NCI-H2227 (cell line): ENCODE measurements around the gene PTGFR.

ENCODE experiments used
- DNase-seq: peaks from one replicate; lab custom pipeline; 2025; ENCODE audit not compliant: unreplicated experiment; lab: John Stamatoyannopoulos, UW

PTGFR gene

DNA sequence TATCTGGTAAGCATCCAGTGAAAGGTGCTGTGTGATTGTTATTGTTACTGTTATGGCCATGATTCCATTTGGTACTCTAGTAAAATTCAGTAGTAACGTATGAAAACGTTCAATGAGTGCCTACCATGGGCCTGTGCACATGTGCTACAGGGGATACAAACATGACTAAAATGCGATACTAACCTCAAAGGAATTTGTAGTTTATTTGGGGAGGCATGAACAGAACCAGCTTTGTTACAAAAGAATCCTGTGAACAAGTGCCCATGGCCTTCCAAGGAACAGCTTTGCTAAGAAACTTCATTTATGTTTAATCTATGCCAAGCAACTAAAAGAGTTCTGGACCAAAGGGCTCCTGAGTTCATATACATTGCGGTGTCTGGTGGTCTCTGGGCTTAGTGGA lies 28.7 kb downstream of the PTGFR start:
- DNase-seq: no peak

DNA sequence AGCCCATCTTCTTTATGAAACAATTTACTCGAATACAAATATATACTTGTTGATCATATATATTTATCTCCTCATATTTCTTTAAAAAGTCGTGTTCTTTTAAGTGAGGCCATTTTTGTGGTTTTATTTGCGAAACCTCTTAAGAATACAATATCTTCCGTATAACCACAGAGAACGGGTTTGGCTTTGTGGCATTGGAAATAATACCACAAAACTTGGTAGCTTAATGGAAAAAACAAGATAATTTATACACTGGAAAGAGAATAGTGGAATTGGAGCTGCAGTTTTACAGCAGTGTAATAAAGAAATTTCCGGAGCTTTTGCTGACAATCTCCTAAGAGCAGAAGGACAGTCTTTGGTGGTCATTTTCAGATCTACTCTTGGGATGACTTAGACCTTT lies 29.4 kb downstream of the PTGFR start:
- DNase-seq: no peak

DNA sequence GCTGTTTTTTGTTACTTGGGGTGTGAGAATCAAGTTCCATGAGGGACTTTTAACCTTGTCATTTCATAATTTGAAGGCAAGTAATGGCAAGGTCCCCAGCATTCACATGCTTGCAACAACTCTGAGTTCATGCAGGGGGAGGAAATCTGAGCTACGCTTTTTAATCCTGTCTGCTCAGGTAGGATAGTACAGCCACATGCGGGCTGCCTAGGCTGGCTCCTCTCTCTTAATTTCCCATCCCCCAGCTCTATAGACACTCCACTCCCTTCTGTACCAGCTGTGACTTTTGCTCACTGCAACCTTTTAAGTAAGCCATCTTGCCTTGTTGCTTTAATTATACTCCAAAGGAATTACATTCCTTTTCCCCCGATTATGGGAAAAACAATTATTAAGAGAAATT lies 30.1 kb downstream of the PTGFR start:
- DNase-seq: no peak

DNA sequence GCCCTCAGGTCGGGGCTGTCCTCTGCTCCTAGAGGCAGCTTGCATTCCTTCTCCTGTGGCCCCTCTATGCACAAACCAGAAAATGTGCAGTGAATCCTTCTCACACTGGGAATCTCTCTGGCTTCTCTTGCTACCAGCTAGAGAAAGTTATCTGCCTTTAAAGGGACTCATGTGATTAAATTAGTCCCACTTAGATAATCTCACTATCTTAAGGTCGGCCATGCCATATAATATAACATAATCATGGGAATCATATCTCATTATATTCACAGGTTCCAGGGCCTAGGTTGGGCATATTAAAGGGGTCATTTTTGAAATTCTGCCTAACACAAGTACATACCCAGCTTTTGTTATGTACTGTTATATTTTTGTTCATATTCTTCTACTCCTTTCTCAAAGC lies 31.4 kb downstream of the PTGFR start:
- no peak for DNase-seq

DNA sequence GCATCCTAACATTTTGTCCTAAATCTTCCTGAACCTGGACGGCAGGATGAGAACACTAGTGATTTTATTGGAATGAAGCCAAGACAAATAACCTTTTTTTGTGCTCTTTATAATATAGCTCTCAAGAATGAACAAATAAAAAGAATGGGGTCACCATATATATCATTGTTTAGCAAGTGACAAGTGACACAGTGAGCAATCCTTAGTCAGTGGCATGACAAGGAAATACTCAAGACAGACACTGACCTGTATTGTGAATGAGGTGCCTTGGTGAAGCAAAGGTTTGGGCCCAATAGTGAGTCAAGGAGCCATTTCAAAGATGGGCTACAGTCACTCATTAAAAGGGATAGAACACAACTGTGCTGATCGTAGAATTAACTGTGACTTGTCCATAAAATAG lies 35.7 kb downstream of the PTGFR start:
- DNase-seq: no peak

DNA sequence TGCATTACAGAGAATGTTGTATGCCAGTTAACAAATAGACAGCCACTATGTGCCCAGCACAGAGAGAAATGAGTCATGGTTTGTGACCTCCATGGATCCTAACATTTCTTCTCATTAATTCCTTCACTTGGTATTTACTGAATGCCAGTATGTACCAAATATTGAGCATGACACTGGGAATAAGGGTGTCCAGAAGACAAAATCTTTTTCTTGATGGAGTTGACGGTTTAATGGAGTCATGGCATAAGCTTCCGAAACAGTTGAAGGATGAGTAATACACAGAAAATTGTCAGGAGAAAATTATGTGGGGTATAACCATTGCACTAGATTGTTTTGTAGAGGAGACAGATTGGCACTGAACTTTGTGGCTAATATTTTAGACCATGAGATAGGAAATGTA lies 36.9 kb downstream of the PTGFR start:
- DNase-seq: no peak

DNA sequence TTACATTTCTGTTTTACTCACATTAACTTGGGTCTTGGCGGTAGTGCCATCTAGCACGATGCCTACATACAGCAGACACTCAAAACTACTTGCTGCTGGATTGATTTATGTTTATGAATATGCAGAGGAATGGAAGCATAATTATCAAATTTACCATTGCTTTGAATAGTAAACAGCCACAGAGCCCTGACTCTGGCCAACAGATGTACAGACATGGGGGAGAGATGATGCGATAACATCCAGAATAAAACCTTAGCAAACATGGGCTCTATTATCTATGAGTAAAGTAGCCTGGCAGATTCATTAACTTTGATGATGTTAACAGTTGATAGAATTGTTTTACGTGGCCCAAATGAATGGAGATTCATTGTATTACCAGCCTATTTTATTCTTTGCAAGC lies 42.8 kb downstream of the PTGFR start:
- DNase-seq: no peak

DNA sequence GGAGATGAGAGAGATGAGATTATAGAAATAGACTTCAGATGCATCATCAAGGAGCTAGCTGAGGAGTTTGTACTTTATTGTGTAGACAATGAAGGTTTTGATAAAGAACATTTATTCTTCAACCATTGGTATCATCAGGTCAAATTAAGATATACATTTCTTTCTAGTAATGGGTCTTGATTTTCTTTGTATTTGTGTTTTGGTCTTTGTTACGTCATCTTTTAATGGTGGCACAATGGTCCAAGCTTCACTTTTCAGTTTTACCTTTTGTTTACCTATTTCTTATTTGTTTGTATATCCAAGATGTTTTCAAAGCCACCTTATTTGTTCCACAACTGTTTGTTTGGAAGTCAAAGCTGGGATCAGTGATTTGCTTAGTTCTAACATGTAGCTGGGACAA lies 44.5 kb downstream of the PTGFR start:
- no peak for DNase-seq

DNA sequence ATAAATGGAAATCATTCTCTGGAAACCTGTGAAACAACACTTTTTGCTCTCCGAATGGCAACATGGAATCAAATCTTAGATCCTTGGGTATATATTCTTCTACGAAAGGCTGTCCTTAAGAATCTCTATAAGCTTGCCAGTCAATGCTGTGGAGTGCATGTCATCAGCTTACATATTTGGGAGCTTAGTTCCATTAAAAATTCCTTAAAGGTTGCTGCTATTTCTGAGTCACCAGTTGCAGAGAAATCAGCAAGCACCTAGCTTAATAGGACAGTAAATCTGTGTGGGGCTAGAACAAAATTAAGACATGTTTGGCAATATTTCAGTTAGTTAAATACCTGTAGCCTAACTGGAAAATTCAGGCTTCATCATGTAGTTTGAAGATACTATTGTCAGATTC lies 45.7 kb downstream of the PTGFR start:
- DNase-seq: no peak

DNA sequence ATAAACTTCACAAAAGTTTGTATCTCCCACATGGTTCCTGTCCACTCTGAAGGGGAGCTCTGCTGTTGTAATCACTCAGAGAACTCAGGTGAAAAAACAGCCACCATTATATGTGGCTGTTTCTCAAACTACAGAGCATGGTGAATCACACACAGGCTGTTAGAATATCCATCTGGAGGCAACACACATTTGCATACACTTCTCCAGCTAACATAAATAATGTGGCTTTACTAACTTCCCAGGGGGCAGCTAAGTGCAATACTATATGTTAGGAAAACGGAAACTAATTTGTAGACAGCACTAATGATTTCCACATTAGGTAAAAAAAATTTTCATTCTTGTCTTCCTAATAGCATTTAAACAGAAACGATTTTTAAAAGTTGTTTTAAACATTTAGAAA lies 49.3 kb downstream of the PTGFR start:
- DNase-seq: no peak

DNA sequence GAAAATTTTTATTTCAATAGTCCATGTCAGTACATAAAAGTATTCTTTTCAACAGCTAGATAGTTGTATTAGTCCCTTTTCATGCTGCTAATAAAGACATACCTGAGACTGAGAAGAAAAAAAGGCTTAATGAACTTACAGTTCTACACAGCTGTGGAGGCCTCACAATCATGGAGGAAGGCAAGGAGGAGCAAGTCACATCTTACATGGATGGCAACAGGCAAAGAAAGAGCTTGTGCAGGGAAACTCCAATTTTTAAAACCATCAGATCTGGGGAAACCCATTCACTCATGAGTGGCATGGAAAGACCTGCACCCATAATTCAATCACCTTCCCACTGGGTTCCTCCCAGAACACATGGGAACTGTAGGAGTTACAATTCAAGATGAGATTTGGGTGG lies 50.7 kb downstream of the PTGFR start:
- no peak for DNase-seq

DNA sequence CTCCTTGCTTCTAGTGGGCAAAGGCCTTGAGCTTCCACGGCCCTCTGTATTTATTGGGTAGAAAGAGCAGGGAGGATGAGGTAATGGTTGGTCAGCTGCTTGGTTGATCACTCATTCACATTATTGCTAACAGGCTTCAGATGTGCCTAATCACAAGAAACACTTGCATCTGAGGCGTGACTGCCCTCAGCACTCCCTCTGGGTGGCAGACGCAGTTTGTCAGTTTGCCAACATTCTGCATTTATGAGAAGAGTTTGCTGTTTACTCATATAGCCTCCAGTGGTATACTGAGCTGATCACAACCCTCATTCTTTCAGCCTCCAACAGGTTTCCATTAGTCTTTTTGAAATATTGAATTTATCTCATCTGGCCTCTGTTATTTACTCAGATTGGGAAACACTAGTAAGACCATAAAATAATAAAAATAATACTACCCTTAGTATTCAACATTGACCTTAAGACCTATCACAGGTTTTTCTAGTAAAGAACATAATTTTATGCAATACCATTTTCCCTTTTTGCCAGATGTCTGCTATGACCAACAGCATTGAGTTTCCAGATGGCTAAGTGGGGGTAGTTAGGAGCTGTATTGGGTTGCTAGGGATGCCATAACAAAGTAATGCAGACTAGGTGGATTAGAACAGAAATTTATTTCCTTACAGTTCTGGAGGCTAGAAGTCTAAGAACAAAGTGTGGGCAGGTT lies 53.3 kb downstream of the PTGFR start:
- DNase-seq: no peak

DNA sequence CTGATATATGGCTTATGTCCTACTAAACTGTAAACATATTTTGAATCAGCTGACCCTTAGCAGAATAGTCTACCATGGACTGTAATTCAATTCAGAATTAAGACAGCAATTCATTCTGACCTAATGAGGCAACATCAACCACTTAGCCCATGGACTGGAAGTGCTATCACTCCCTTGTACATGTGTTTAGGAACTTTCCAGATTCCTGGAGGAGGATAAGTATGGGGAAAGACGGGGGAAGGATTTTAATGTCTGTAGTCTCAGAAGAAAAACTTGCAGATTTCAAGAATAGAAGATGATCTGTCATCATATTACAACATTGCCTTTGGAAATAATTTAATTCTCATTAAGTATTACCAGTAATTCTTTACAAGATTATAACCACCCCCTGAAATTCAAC lies 56.3 kb downstream of the PTGFR start:
- no peak for DNase-seq

DNA sequence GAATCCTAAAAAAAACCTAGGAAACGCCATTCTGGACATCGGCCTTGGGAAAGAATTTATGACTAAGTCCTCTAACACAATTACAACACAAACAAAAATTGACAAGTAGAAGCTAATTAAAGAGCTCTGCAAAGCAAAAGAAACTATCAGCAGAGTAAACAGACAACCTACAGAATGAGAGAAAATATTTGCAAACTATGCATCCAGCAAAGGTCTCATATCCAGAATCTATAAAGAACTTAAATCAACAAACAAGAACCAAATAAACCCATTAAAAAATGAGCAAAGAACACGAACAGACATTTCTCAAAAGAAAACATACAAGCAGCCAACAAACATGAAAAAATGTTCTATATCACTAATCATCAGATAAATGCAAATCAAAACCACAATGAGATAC lies 58.6 kb downstream of the PTGFR start:
- no peak for DNase-seq

DNA sequence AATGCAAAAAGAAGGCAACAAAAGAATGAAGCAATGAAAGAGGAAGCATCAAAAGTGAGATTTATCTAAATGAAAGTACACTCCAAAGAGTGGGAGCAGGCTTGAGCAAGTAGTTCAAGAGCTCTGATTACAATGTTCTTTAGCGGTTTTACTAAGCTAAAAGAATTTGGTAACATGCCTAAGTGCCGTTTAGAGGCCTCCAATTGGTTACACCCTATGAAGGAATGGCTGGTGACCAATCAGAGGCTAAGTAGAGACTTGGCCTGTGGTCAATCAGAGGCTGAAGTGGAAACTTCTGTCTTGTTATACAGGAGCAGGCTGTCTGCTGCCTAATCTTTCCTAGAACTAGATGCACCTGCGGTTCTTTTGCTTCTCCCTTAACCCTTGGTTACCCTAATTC lies 59.1 kb downstream of the PTGFR start:
- DNase-seq: no peak

DNA sequence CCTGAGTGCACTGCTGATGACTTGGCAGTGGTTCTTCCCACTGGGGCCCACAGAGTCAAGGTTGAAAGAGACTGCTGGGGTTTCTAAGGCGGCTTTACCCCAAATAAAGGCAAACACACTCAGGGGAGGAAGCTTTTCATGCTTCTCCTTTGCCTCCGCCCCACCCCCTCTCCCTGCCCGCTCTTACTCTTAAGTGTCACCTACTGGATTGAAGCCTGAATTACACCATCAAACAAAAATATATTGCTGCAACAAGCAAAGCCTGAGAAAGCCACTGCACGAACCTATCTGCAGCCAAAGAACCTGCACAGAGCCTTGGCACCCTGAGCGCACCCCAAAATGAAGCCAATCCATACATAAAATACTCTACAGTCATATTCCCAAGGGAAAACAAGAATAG lies 63.1 kb downstream of the PTGFR start:
- DNase-seq: no peak

DNA sequence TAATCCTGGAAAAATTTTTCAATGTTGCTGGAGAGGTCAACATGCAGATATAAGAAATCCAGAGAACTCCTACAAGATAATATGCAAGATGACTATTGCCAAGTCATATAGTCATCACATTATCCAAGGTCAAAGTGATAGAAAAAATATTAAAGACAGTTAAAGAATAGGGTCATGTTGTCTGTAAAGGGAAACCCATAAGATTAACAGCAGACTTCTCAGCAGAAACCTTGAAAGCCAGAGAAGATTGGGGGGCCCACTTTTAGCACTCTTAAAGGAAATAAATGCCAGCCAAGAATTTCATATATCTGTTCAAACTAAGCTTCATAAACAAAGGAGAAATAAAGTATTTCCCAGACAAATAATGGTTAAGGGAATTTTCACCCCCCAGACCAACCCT lies 64.1 kb downstream of the PTGFR start:
- DNase-seq: no peak

DNA sequence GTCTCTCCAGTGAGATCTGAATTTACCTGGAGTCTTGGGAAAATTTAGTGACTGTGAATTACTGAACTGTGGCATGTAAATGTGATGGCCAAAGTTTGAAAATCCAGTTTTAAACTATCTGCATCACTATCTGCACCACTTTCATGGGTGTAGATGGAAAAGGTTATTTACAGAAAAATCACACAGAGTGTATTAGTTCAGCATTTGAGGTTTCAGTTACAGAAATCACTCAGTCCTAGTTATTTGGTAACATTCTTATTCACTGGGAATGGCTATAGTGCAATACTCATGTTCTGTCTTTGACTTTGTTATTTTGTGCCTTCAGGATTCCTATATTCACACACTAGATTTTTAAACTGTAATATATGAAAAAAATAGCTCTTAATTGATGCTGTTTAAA lies 68.9 kb downstream of the PTGFR start:
- no peak for DNase-seq

DNA sequence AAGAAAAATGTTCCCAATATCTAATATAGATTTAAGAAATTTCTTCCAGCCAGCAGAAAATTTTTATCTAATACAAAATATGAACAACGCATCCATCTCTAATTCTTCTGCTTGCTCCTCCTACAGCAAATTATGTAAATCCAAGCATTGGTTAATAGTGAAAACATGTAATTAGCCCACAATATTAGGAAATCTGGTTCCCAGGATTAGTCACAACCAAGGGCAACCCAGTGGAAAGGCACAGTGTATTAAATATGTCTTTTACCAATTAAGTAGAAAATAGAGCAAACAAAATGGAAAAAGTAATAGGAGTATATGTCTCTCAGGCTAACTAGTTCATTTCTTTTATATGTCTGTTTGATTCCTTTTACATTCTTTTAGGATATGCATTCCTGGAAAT lies 70.0 kb downstream of the PTGFR start:
- DNase-seq: no peak

DNA sequence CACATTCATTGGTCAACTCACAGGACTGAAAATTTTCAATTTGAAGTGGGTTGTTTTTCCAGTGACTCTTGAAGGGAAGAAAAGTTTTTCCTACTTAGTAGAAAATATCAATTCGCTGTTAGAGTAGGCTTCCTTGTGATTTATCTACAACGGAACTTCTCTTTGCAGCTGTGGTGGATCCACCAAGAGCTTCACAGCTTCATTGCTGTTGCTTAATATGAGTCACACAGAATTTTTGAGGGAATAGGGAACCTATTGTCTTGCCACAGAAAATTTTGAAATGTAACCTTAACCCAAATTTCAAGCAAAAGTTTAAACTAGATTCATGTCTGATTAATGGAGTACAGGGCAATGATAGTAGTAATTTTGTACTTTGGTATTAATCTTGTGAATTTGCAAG lies 71.1 kb downstream of the PTGFR start:
- DNase-seq: no peak

DNA sequence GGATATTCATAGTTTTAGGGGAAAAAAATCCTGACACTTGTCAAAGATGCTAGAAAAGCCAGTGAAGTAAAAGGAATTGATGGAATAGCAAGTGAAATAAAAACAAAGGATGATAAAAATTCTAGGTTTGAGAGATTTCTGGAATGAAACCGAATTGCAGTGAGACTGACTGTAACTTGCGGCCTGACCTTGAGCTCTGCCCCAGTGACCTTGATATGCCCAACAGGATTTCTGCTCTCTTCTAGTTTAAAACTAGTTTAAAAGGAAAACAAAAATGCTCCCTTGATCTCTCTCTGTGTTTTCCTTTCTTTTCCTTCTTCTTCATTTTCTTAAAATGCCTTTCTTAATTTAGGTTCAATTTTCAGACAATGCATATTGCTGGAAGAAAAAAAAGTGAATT lies 74.6 kb downstream of the PTGFR start:
- no peak for DNase-seq

DNA sequence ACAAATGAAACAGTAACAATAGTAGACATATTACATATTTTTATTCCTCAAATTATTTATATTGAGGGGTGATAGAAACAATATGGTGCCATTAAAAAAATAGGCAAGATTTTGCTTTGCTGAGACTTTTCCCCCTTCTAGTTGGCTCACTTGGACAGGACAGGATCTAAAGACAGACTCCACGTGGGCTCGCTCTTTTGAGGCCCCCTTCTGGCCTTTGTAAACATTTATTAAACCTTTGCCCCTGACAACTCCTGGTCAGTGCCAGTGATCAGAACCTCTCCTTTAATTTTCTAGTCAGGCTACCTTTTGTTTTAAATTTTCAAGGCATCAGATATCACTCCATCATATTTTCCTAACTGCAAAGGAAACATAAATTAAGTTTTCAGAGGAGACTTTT lies 79.8 kb downstream of the PTGFR start:
- no peak for DNase-seq

DNA sequence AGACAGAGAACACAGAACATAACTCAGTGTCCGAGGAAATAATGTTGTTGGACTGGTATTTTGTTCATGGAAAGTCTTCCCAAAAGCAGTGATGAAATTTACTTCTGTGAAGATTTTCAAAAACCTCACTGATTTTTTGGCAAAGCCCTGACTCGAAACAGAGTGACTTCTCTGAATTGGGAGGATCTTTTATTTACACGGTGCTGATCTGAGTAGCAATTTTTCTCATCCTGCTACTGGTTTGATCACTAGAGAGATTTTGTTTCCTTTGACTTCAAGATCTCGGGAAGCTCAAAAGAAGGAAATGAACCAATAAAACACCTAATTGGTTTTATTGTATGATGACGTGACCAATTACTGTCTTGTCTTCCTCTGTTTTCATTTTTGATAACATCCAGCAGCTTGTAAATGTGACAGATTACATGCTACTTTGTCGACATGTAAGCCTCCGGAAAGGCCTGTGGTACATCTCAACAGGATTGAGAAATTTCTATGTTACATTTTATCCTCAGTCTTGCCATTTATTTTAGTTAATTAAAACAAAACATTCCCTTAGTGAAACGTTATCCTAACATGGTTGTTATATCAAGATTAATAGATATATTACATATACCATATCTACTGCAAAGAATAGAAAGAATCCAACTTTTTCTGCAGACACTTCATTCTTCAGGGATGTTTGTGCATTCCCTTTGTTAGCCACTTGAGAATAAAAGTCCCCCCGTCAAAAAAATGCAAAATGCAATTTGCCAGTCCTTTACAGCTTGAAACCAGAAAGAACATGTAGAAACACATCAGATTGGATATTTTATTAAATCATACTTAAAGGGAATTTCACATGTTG lies 86.7 kb downstream of the PTGFR start:
- no peak for DNase-seq
